PC-9 (cell line): ENCODE data around the gene NRARP.

Experiments used
- EZH2 ChIP-seq: fragments of 200-600 bp; sonication (generic); IDR thresholded peaks from 2 replicates; pipeline ENCODE4 v1.8.0; 2017; ENCODE audit warnings: antibody characterized with exemption, low read depth
- TF ChIP-seq, protein P1 (sequence below): fragments of 200-600 bp; sonication (generic); conservative IDR thresholded peaks from 2 replicates; pipeline ENCODE4 v1.6.1; 2017; ENCODE audit warnings: mixed run types, antibody characterized with exemption, mild to moderate bottlenecking, moderate library complexity

DNA sequence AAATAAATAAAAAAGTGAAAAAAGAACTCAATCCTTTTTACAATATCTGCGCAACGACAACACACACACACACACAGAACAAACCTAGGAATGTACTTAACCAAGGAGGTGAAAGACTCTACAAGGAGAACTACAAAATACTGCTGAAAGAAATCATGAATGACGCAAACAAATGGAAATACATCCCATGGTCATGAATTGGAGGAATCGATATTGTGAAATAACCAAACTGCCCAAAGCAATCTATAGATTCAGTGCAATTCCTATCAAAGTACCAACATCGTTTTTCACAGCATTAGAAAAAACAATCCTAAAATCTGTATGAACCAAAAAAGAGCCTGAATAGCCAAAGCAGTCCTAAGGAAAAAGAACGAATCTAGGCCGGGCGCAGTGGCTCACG, 29.9 kb upstream of the NRARP start:
- TF ChIP-seq, protein P1, sequence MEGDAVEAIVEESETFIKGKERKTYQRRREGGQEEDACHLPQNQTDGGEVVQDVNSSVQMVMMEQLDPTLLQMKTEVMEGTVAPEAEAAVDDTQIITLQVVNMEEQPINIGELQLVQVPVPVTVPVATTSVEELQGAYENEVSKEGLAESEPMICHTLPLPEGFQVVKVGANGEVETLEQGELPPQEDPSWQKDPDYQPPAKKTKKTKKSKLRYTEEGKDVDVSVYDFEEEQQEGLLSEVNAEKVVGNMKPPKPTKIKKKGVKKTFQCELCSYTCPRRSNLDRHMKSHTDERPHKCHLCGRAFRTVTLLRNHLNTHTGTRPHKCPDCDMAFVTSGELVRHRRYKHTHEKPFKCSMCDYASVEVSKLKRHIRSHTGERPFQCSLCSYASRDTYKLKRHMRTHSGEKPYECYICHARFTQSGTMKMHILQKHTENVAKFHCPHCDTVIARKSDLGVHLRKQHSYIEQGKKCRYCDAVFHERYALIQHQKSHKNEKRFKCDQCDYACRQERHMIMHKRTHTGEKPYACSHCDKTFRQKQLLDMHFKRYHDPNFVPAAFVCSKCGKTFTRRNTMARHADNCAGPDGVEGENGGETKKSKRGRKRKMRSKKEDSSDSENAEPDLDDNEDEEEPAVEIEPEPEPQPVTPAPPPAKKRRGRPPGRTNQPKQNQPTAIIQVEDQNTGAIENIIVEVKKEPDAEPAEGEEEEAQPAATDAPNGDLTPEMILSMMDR, result no peak
- TF ChIP-seq EZH2, result no peak
